Tibial nerve (tissue), 4 donors: ENCODE results near the gene KAT2A. TPM values are rescaled to one million over a fixed set of nuclear protein-coding genes. Genes with fewer than 3 reads are reported as not detected.
A peak's percentile ranks its signal among the peaks of the same experiment; 100 is the strongest.

Experiments used
- DNase-seq, 2 donors: peaks; one replicate each; pipeline ENCODE4 v3.0.0-alpha.2; 2019; ENCODE audit warnings: low spot score in 2 of 2
- H3K27ac ChIP-seq, 4 donors: fragments of 200-600 bp; sonication (generic) in 3 of 4; one replicate each; pipeline ENCODE4 v1.5.1; 2017 to 2019; ENCODE audit warnings: mild to moderate bottlenecking in 1 of 4
- H3K27me3 ChIP-seq, 2 donors: fragments of 200-600 bp; sonication (generic) in 1 of 2; one replicate each; pipeline versions ENCODE4 v1.5.1 to v1.6.0; 2017 to 2019
- H3K36me3 ChIP-seq, 3 donors: fragments of 200-600 bp; sonication (generic); one replicate each; pipeline ENCODE4 v1.5.1; 2018 to 2019
- H3K4me1 ChIP-seq, 4 donors: fragments of 200-600 bp; sonication (generic) in 3 of 4; one replicate each; pipeline ENCODE4 v1.5.1; 2017 to 2019
- H3K4me3 ChIP-seq, 4 donors: fragments of 200-600 bp; sonication (generic) in 3 of 4; one replicate each; pipeline ENCODE4 v1.5.1; 2017 to 2019; ENCODE audit warnings: mild to moderate bottlenecking in 1 of 4, moderate library complexity in 1 of 4
- H3K9me3 ChIP-seq, 4 donors: fragments of 200-600 bp; sonication (generic) in 3 of 4; one replicate each; pipeline ENCODE4 v1.5.1; 2017 to 2019
- CTCF ChIP-seq, 5 experiments: fragments of 200-600 bp in 3 of 5; fragments of 450-650 bp in 2 of 5; sonication (generic) in 3 of 5; IDR thresholded peaks; one replicate each; pipeline ENCODE4 v1.5.1; 2016 to 2019; ENCODE audit warnings: antibody characterized with exemption in 5 of 5, mild to moderate bottlenecking in 3 of 5, moderate library complexity in 2 of 5
- EP300 ChIP-seq, 2 donors: sonication (generic); formaldehyde crosslinking; IDR thresholded peaks; one replicate each; pipeline ENCODE4 v1.6.1; 2017; ENCODE audit warnings: antibody characterized with exemption in 2 of 2, mild to moderate bottlenecking in 1 of 2
- POLR2A ChIP-seq, 2 donors: fragments of 450-650 bp; IDR thresholded peaks; one replicate each; pipeline ENCODE4 v1.6.1; 2017; ENCODE audit warnings: antibody characterized with exemption in 2 of 2, mild to moderate bottlenecking in 2 of 2, moderate library complexity in 2 of 2
- WGBS, 2 donors: methylation state at CpG; one replicate each; pipeline ENCODE4 v1.1.5; 2018; 5-methylcytosine and 5-hydroxymethylcytosine counted together
- total RNA-seq, 4 donors: library from RNA; depleted of rRNA; stranded (reverse); fragments of >200 nt; gene quantifications; one replicate each; pipeline ENCODE4 v1.1.0, GENCODE V29; 2016

KAT2A gene
- total RNA-seq, 4 donors from 2014 or later: 92.2 to 143 (median 105) TPM

GRCh38 chr17:42129109-42129837 lies 8.1 kb upstream of the KAT2A start:
- TF ChIP-seq EP300 (IDR thresholded peaks at IDR 0.05) (peak in 1 of 2 donors; percentile 47), POLR2A (IDR thresholded peaks at IDR 0.05) (no peak)
- H3K4me1 ChIP-seq: peaks cover 0 to 53% (median 32%) of the 10 kb centered on the region in 4 donors
- H3K27ac ChIP-seq: peak overlapping the region in 2 of 4 donors; percentile 76 to 82
- no peaks in the 10 kb centered on the region for H3K9me3 ChIP-seq
- no peaks in the 10 kb centered on the region for H3K27me3 ChIP-seq
- peaks cover 0 to 63% (median 20%) of the 10 kb centered on the region in 3 donors for H3K36me3 ChIP-seq
- no peak overlapping the region for H3K4me3 ChIP-seq
- DNase-seq: no peak
- 88 to 92% methylated on average over 8 of the region's 8 CpGs for WGBS, 2 donors

- WGBS, 2 donors: 88 to 91% methylated on average over 6 of the region's 6 CpGs
- peaks cover 0 to 39% (median 17%) of the 10 kb centered on the region in 4 donors for H3K4me1 ChIP-seq
- H3K9me3 ChIP-seq: no peaks in the 10 kb centered on the region
- no peaks in the 10 kb centered on the region for H3K27me3 ChIP-seq
- no peak for TF ChIP-seq CTCF (IDR thresholded peaks at IDR 0.05)
- no peak for TF ChIP-seq EP300 (IDR thresholded peaks at IDR 0.05)
- no peak for TF ChIP-seq POLR2A (IDR thresholded peaks at IDR 0.05)
- H3K27ac ChIP-seq: no peak overlapping the region
- H3K36me3 ChIP-seq: peaks cover 0 to 66% (median 20%) of the 10 kb centered on the region in 3 donors
- no peak for DNase-seq
- H3K4me3 ChIP-seq: no peak overlapping the region
Observed at GRCh38 chr17:42127414-42127813, 6.2 kb upstream of the KAT2A start.

DNA sequence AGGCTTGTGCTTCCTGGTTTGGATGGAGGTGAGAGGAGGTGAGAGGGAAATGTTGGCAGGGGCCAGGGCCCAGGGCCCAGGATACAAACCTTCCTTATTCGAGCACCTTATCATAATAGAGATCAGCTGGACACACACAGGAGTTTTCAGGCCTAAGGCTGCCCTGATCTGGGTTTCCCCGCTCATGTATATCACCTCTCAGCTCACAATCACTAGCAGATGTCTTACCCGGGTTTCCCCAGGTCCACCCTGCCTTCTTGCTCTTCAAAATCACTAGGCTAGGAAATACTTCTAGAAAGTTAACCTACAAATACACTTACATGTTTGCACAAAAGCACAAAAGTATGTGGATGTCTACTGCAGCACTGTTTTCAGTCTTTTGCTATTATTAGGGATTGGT lies 5.7 kb upstream of the KAT2A start:
- WGBS, 2 donors: 81 to 90% methylated on average over 3 of the region's 3 CpGs
- DNase-seq: no peak
- peaks cover 0 to 66% (median 20%) of the 10 kb centered on the region in 3 donors for H3K36me3 ChIP-seq
- TF ChIP-seq EP300 (IDR thresholded peaks at IDR 0.05) (no peak), CTCF (IDR thresholded peaks at IDR 0.05) (no peak), POLR2A (IDR thresholded peaks at IDR 0.05) (no peak)
- H3K9me3 ChIP-seq: no peaks in the 10 kb centered on the region
- H3K4me3 ChIP-seq: no peak overlapping the region
- H3K27ac ChIP-seq: no peak overlapping the region
- H3K4me1 ChIP-seq: peaks cover 0 to 39% (median 12%) of the 10 kb centered on the region in 4 donors
- no peaks in the 10 kb centered on the region for H3K27me3 ChIP-seq

DNA sequence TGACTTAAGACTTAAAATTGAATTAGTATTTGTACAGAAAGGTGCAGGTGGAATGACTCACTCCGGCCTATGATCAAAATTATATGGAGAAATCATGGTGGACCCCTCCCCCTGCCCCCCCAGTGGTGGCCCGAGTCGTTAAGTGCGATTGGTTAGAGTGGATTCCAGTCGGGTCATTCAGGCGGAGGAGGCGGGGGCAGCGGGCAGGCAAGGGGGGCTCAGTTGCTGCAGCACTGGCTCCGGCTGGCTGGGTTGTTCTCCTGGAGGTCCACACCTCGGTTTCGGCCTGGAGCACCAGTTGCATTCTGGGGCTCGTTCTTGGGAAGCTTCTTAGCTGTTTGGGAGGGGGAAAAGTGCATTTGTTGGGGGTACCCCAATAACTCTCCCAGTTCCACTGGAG lies 4.4 kb upstream of the KAT2A start:
- peaks cover 0 to 66% (median 20%) of the 10 kb centered on the region in 3 donors for H3K36me3 ChIP-seq
- H3K27ac ChIP-seq: no peak overlapping the region
- WGBS, 2 donors: 65 to 73% methylated on average over 12 of the region's 12 CpGs
- no peak overlapping the region for H3K4me3 ChIP-seq
- H3K9me3 ChIP-seq: no peaks in the 10 kb centered on the region
- H3K27me3 ChIP-seq: no peaks in the 10 kb centered on the region
- H3K4me1 ChIP-seq: peaks cover 0 to 34% (median 12%) of the 10 kb centered on the region in 4 donors
- DNase-seq: no peak
- no peak for TF ChIP-seq POLR2A (IDR thresholded peaks at IDR 0.05)

DNA sequence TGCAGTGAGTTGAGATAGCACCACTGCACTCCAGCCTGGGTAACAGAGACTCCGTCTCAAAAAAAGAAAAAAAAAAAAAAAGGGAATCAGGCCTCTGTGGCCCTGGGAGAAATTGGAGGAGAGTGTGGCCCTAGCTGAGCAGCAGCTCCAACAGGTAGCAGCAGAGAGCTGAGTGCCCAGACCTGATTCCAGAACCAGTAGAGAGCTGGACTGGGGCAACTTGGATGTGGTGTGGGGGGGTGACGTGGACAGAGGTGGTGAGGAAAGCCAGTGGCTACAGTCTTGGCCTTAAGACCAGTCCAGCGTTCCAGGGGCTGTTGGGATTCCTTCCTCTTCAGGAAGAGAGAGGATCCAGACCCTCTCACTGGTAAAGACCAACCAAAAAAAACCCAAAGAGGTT lies 3.1 kb upstream of the KAT2A start:
- Histone ChIP-seq H3K4me3 (no peak overlapping the region), H3K4me1 (peaks cover 0 to 34% (median 14%) of the 10 kb centered on the region in 4 donors), H3K36me3 (peaks cover 0 to 60% (median 18%) of the 10 kb centered on the region in 3 donors), H3K27ac (no peak overlapping the region), H3K9me3 (no peaks in the 10 kb centered on the region), H3K27me3 (no peaks in the 10 kb centered on the region)
- TF ChIP-seq EP300 (IDR thresholded peaks at IDR 0.05): no peak
- TF ChIP-seq CTCF (IDR thresholded peaks at IDR 0.05): no peak
- TF ChIP-seq POLR2A (IDR thresholded peaks at IDR 0.05): no peak
- WGBS, 2 donors: 81 to 88% methylated on average over 3 of the region's 3 CpGs
- DNase-seq: no peak
